Calu3 (cell line): ENCODE results near the gene CFAP69. TPM values are rescaled to one million over a fixed set of nuclear protein-coding genes. Genes with fewer than 3 reads are reported as not detected.
"Not testable (repeated sequence)": the region's sequence is repeated elsewhere in the genome, so short reads cannot be mapped to it uniquely, and the experiment has no call there.

Source experiments
- BruUV-seq: library from RNA; stranded (reverse); fragments of 400-500 nt; replicated peaks from 2 replicates; lab custom pipeline; 2021; lab: Mats Ljungman, UMichigan
- CTCF ChIA-PET: fragments of 300-600 bp; sonication (Branson Sonifier 250); formaldehyde crosslinking; loops from one replicate; lab custom pipeline; 2022; ENCODE audit warnings: antibody characterized with exemption; lab: Charles Lee
- DNase-seq: peaks from one replicate; pipeline ENCODE4 v3.0.0; 2022
- H3K27ac Mint-ChIP-seq: one replicate; pipeline ENCODE4 v1.8.0; 2022; ENCODE audit warnings: mixed read lengths; ENCODE audit not compliant: unreplicated experiment
- H3K27me3 Mint-ChIP-seq: one replicate; pipeline ENCODE4 v1.8.0; 2022; ENCODE audit warnings: mixed read lengths; ENCODE audit not compliant: unreplicated experiment
- H3K36me3 Mint-ChIP-seq: one replicate; pipeline ENCODE4 v1.8.0; 2022; ENCODE audit warnings: mild to moderate bottlenecking, moderate library complexity, mixed read lengths; ENCODE audit not compliant: insufficient read depth, unreplicated experiment
- H3K4me1 Mint-ChIP-seq: one replicate; pipeline ENCODE4 v1.8.0; 2022; ENCODE audit warnings: mild to moderate bottlenecking, low read depth, mixed read lengths; ENCODE audit not compliant: unreplicated experiment
- H3K4me3 Mint-ChIP-seq: one replicate; pipeline ENCODE4 v1.8.0; 2022; ENCODE audit warnings: mild to moderate bottlenecking, low read depth, moderate library complexity, mixed read lengths; ENCODE audit not compliant: unreplicated experiment
- H3K9me3 Mint-ChIP-seq: one replicate; pipeline ENCODE4 v1.8.0; 2022; ENCODE audit warnings: low read depth, mixed read lengths; ENCODE audit not compliant: unreplicated experiment
- intact Hi-C: fragments of 100-400 bp; cut with micrococcal nuclease; formaldehyde crosslinking; loops from one replicate; pipeline ENCODE4 v1.10.0; 2022; ENCODE audit not compliant: unreplicated experiment
- total RNA-seq: library from RNA; stranded (reverse); gene quantifications from 2 replicates; pipeline ENCODE4 v1.2.3, GENCODE V29; 2022
- TF ChIP-seq, protein P1 (sequence below): fragments of 200-600 bp; IDR thresholded peaks from one replicate; pipeline ENCODE4 v1.8.0; 2022; ENCODE audit warnings: antibody characterized with exemption; ENCODE audit not compliant: unreplicated experiment

CFAP69 gene
- total RNA-seq, 1 experiment from 2014 or later = 3.4 TPM

DNA sequence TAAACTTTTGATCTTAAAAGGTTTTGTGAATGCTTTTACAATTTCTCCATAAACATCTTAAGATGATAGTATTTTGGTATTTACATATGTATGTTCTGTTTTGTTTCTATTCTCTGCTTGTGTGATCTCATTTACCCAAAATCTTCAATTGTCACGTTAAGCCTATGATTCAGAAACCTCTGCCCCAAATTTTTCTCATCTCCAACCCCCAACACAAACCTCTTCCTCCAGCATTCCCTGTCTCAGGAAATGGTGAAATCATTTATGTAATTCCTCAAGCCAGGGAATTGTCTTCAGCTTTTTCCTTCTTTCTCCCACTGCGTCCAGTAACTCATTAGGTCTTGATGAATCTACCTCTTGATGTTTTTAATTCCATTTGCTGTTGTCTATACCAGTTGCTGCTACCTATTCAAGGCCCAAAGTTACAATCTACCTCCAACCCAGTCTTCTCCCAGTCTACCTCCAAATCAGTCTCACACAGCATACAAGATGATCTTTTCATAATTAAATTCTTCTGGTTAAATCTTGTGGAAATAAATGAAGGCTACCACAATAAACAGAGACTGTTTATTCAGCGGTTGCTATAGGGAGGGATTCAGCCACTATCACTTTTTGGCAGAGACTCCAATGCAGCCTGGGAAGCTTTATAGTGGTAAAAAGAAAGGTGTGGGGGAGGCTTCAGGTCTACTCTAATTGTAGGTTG, 5.8 kb downstream of the CFAP69 start:
- Mint-ChIP-seq H3K4me1 (peaks cover 17% of the 10 kb centered on the region), H3K27ac (no peak overlapping the region), H3K4me3 (no peak overlapping the region), H3K9me3 (no peaks in the 10 kb centered on the region), H3K36me3 (peaks cover 6% of the 10 kb centered on the region), H3K27me3 (no peaks in the 10 kb centered on the region)
- CTCF ChIA-PET = no interaction called here
- BruUV-seq = no TSS peak
- TF ChIP-seq, protein P1, sequence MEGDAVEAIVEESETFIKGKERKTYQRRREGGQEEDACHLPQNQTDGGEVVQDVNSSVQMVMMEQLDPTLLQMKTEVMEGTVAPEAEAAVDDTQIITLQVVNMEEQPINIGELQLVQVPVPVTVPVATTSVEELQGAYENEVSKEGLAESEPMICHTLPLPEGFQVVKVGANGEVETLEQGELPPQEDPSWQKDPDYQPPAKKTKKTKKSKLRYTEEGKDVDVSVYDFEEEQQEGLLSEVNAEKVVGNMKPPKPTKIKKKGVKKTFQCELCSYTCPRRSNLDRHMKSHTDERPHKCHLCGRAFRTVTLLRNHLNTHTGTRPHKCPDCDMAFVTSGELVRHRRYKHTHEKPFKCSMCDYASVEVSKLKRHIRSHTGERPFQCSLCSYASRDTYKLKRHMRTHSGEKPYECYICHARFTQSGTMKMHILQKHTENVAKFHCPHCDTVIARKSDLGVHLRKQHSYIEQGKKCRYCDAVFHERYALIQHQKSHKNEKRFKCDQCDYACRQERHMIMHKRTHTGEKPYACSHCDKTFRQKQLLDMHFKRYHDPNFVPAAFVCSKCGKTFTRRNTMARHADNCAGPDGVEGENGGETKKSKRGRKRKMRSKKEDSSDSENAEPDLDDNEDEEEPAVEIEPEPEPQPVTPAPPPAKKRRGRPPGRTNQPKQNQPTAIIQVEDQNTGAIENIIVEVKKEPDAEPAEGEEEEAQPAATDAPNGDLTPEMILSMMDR = no peak
- DNase-seq = no peak
- intact Hi-C loops = no loop called here

DNA sequence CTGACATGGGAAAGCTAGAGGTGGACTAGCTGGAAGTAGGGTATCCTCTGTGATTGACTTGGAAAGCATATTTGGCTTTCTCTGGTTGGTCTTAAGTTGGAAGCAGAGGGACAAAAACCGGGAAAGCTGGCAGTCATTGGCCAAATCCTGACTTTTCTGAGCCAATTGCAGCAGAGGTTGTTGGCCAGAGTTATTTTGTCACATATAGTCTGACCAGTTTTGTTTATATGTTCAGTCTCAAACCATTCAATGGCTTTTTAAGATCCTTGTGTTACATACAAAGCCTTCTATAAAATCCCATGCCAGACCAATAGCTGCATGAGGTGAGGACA, 6.3 kb downstream of the CFAP69 start:
- Mint-ChIP-seq H3K27ac (no peak overlapping the region), H3K4me1 (peaks cover 12% of the 10 kb centered on the region), H3K27me3 (no peaks in the 10 kb centered on the region), H3K36me3 (peaks cover 1% of the 10 kb centered on the region), H3K9me3 (no peaks in the 10 kb centered on the region), H3K4me3 (no peak overlapping the region)
- intact Hi-C loops = no loop called here
- no TSS peak for BruUV-seq
- DNase-seq = no peak
- TF ChIP-seq, protein P1 = no peak
- CTCF ChIA-PET = no interaction called here

DNA sequence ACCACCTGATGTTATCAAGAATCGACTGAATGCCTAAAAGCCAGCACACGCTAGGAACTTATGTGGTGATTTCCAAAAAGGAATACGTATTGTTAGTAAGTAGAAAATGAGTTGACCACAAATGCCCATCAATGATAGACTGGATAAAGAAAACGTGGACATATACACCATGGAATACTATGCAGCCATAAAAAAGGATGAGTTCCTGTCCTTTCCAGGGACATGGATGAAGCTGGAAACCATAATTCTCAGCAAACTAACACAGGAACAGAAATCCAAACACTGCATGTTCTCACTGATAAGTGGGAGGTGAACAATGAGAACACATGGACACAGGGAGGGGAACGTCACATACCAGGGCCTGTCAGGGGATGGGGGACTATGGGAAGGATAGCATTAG, 11.0 kb downstream of the CFAP69 start:
- H3K4me1 Mint-ChIP-seq, H3K4me3 Mint-ChIP-seq, H3K27ac Mint-ChIP-seq, CTCF ChIA-PET, H3K27me3 Mint-ChIP-seq, H3K9me3 Mint-ChIP-seq, DNase-seq, BruUV-seq, intact Hi-C loops, H3K36me3 Mint-ChIP-seq: not testable (repeated sequence)

DNA sequence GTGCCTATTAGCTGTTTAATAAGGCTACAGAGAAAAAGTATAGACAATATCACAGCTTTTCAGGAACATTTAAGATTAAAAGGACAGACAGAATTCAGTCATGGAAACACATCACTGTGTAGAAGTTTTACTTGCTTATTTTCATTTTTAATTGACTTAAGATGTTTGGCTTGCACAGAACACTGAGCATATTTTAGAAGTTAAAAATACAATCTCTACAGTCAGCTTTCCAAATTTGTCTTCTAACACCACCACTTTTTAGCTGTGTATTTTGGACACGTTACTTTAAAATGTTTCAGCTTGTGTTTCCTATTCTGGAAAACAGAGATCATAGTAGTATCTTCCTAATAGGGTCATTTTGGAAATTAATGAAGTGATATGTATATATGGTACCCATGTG, 11.8 kb downstream of the CFAP69 start:
- DNase-seq = no peak
- TF ChIP-seq, protein P1 = no peak
- Mint-ChIP-seq H3K4me3 (no peak overlapping the region), H3K27me3 (no peaks in the 10 kb centered on the region), H3K9me3 (no peaks in the 10 kb centered on the region), H3K36me3 (no peaks in the 10 kb centered on the region), H3K4me1 (no peaks in the 10 kb centered on the region), H3K27ac (no peak overlapping the region)
- BruUV-seq = no TSS peak
- intact Hi-C loops = no loop called here
- CTCF ChIA-PET = no interaction called here

DNA sequence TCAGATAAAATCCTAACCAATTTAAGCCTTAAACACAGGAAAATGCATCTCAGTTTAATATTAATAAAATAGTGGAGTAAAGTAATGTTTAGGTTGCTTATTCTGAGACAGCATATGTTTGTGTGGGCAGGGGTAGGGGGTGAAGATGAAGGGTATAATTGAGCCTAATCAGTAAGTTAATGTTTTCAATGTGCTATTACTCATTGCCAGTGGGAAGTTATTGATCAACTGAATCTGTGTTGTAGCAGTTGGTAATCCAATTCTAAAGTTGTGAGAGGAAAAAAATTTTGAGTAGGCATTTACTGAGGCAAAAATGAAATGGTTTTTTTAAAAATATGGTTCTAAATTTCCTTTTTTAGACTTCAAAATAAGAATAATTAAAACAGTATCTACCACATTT, 16.5 kb downstream of the CFAP69 start:
- H3K4me1 Mint-ChIP-seq = no peaks in the 10 kb centered on the region
- intact Hi-C loops = no loop called here
- CTCF ChIA-PET = no interaction called here
- BruUV-seq = no TSS peak
- TF ChIP-seq, protein P1 = no peak
- no peaks in the 10 kb centered on the region for H3K27me3 Mint-ChIP-seq
- H3K27ac Mint-ChIP-seq = no peak overlapping the region
- no peak for DNase-seq
- H3K36me3 Mint-ChIP-seq = no peaks in the 10 kb centered on the region
- no peaks in the 10 kb centered on the region for H3K9me3 Mint-ChIP-seq
- no peak overlapping the region for H3K4me3 Mint-ChIP-seq
